PC-9 (cell line): ENCODE results near the gene GPBAR1. TPM values are rescaled to one million over a fixed set of nuclear protein-coding genes. Genes with fewer than 3 reads are reported as not detected.

Source experiments
- BruUV-seq: library from RNA; stranded (reverse); fragments of 400-500 nt; replicated peaks from 2 replicates; lab custom pipeline; 2021; lab: Mats Ljungman, UMichigan
- CTCF ChIA-PET: fragments of 300-600 bp; sonication (Branson Sonifier 250); formaldehyde crosslinking; loops from one replicate; lab custom pipeline; 2022; ENCODE audit warnings: antibody characterized with exemption; lab: Charles Lee
- POLR2A ChIA-PET: fragments of 300-600 bp; sonication (Branson Sonifier 250); formaldehyde crosslinking; loops from one replicate; lab custom pipeline; 2022; ENCODE audit warnings: antibody characterized with exemption; ENCODE audit not compliant: unreplicated experiment; lab: Charles Lee
- DNase-seq, 2 experiments: peaks; one replicate each; pipeline versions ENCODE4 v3.0.0 to v3.0.0-alpha.2; 2015 to 2022; ENCODE audit warnings: mixed read lengths in 1 of 2
- H2AFZ ChIP-seq: fragments of 200-600 bp; sonication (generic); 2 replicates; pipeline ENCODE4 v1.8.1; 2017; ENCODE audit warnings: antibody characterized with exemption
- H3F3A ChIP-seq: fragments of 200-600 bp; sonication (generic); 2 replicates; pipeline ENCODE4 v1.8.1; 2017; ENCODE audit warnings: antibody characterized with exemption, mild to moderate bottlenecking, low read depth; ENCODE audit not compliant: insufficient read depth
- H3K27ac ChIP-seq: fragments of 200-600 bp; sonication (generic); 2 replicates; pipeline ENCODE4 v1.6.1; 2016; ENCODE audit warnings: mixed run types
- H3K27me3 ChIP-seq: fragments of 200-600 bp; sonication (generic); 2 replicates; pipeline ENCODE4 v1.6.1; 2016; ENCODE audit warnings: low read depth, mixed run types; ENCODE audit not compliant: insufficient read depth
- H3K36me3 ChIP-seq: fragments of 200-600 bp; sonication (generic); 2 replicates; pipeline ENCODE4 v1.6.1; 2016; ENCODE audit warnings: low read depth, mixed run types
- H3K4me1 ChIP-seq: fragments of 200-600 bp; sonication (generic); replicated peaks from 2 replicates; pipeline ENCODE4 v1.6.1; 2016; ENCODE audit warnings: mixed run types; ENCODE audit not compliant: insufficient read depth
- H3K4me2 ChIP-seq: fragments of 200-600 bp; sonication (generic); 2 replicates; pipeline ENCODE4 v1.6.1; 2017; ENCODE audit warnings: mixed run types
- H3K4me3 ChIP-seq: fragments of 200-600 bp; sonication (generic); 2 replicates; pipeline ENCODE4 v1.6.1; 2016; ENCODE audit warnings: mixed run types
- H3K79me2 ChIP-seq: fragments of 200-600 bp; sonication (generic); 2 replicates; pipeline ENCODE4 v1.6.1; 2017; ENCODE audit warnings: low read depth, mixed run types
- H3K9me2 ChIP-seq: fragments of 200-600 bp; sonication (generic); 2 replicates; pipeline ENCODE4 v1.8.1; 2017; ENCODE audit warnings: mild to moderate bottlenecking; ENCODE audit not compliant: insufficient read depth
- H3K9me3 ChIP-seq: fragments of 200-600 bp; sonication (generic); 2 replicates; pipeline ENCODE4 v1.8.1; 2016; ENCODE audit warnings: low read depth; ENCODE audit not compliant: insufficient read depth
- H4K20me1 ChIP-seq: fragments of 200-600 bp; sonication (generic); 2 replicates; pipeline ENCODE4 v1.8.1; 2017; ENCODE audit not compliant: insufficient read depth
- CTCF ChIP-seq: fragments of 200-600 bp; sonication (generic); conservative IDR thresholded peaks from 2 replicates; pipeline ENCODE4 v1.6.1; 2017; ENCODE audit warnings: mixed run types, antibody characterized with exemption, mild to moderate bottlenecking, moderate library complexity
- EZH2 ChIP-seq: fragments of 200-600 bp; sonication (generic); IDR thresholded peaks from 2 replicates; pipeline ENCODE4 v1.8.0; 2017; ENCODE audit warnings: antibody characterized with exemption, low read depth
- intact Hi-C: fragments of 100-400 bp; cut with micrococcal nuclease; formaldehyde crosslinking; loops from one replicate; pipeline ENCODE4 v1.10.0; 2022; ENCODE audit not compliant: unreplicated experiment
- total RNA-seq: library from RNA; stranded (reverse); gene quantifications from 2 replicates; pipeline ENCODE4 v1.2.3, GENCODE V29; 2021

GPBAR1 gene
- total RNA-seq, 1 experiment from 2014 or later, result 0.22 TPM

- peaks cover 5% of the 10 kb centered on the region for H3K79me2 ChIP-seq
- no peaks in the 10 kb centered on the region for H4K20me1 ChIP-seq
- ChIA-PET POLR2A (interaction anchor here (0.5 kb wide), 1 partner anchor 99 kb away, joined by 4 read pairs; no protein-coding TSS in a partner anchor), CTCF (no interaction called here)
- TF ChIP-seq EZH2, result no peak
- no peak for TF ChIP-seq CTCF
- peaks cover 72% of the 10 kb centered on the region for H3K4me1 ChIP-seq
- peaks cover 69% of the 10 kb centered on the region for H3F3A ChIP-seq
- peak overlapping the region; percentile 75 for H3K4me2 ChIP-seq
- intact Hi-C loops, result no loop called here
- H3K27ac ChIP-seq, result peak overlapping the region; percentile 96
- H3K9me2 ChIP-seq, result no peaks in the 10 kb centered on the region
- H2AFZ ChIP-seq, result no peak overlapping the region
- H3K4me3 ChIP-seq, result no peak overlapping the region
- no TSS peak for BruUV-seq
- DNase-seq, result no peak
- no peaks in the 10 kb centered on the region for H3K27me3 ChIP-seq
- H3K9me3 ChIP-seq, result no peaks in the 10 kb centered on the region
- no peaks in the 10 kb centered on the region for H3K36me3 ChIP-seq
Measured at GRCh38 chr2:218296847-218297246, 36.0 kb downstream of the GPBAR1 start.

GRCh38 chr2:218298314-218298875 is 37.6 kb downstream of the GPBAR1 start:
- intact Hi-C loops, result loop anchor here (1.0 to 2.0 kb wide), 6 partner anchors 16 to 596 kb away; no protein-coding TSS in a partner anchor
- Histone ChIP-seq H3K36me3 (no peaks in the 10 kb centered on the region), H3K9me2 (no peaks in the 10 kb centered on the region), H3K9me3 (no peaks in the 10 kb centered on the region), H3K4me3 (no peak overlapping the region; the same call in 1 of the 2 replicates), H2AFZ (no peak overlapping the region), H3K27ac (peak overlapping the region; percentile 96), H3K27me3 (no peaks in the 10 kb centered on the region), H3K4me1 (peaks cover 63% of the 10 kb centered on the region), H4K20me1 (no peaks in the 10 kb centered on the region), H3K4me2 (peak overlapping the region; percentile 75), H3F3A (peaks cover 61% of the 10 kb centered on the region), H3K79me2 (no peaks in the 10 kb centered on the region)
- DNase-seq, result no peak
- ChIA-PET CTCF (interaction anchor here (0.6 to 1.8 kb wide), 4 partner anchors 25 to 98 kb away, joined by 3 to 9 read pairs (median 4); no protein-coding TSS in a partner anchor), POLR2A (interaction anchor here (0.6 to 1.5 kb wide), 5 partner anchors 11 to 107 kb away, joined by 4 to 10 read pairs (median 7); no protein-coding TSS in a partner anchor)
- no peak for TF ChIP-seq EZH2
- TF ChIP-seq CTCF, result no peak
- TSS peak; percentile 94 for BruUV-seq

GRCh38 chr2:218300141-218300540 is 39.3 kb downstream of the GPBAR1 start:
- intact Hi-C loops, result no loop called here
- Histone ChIP-seq H2AFZ (no peak overlapping the region), H3K9me3 (no peaks in the 10 kb centered on the region), H3F3A (peaks cover 46% of the 10 kb centered on the region), H3K36me3 (no peaks in the 10 kb centered on the region), H3K79me2 (no peaks in the 10 kb centered on the region), H3K27ac (no peak overlapping the region), H3K27me3 (no peaks in the 10 kb centered on the region), H3K9me2 (no peaks in the 10 kb centered on the region), H3K4me3 (no peak overlapping the region), H4K20me1 (no peaks in the 10 kb centered on the region), H3K4me2 (no peak overlapping the region), H3K4me1 (peaks cover 45% of the 10 kb centered on the region)
- ChIA-PET POLR2A (no interaction called here), CTCF (interaction anchor here (0.7 kb wide), 1 partner anchor 95 kb away, joined by 3 read pairs; no protein-coding TSS in a partner anchor)
- no TSS peak for BruUV-seq
- no peak for DNase-seq
- TF ChIP-seq CTCF (no peak), EZH2 (no peak)
